K562 (cell line): ENCODE measurements around the gene NREP. TPM values are rescaled to one million over a fixed set of nuclear protein-coding genes. Genes with fewer than 3 reads are reported as not detected.
A peak's percentile ranks its signal among the peaks of the same experiment; 100 is the strongest.

Experiments
- ATAC-seq: fragments of 200-7000 bp; cut with Tn5 transposase; 3 replicates; pipeline ENCODE4 v1.9.1; 2020; ENCODE audit warnings: moderate library complexity
- BruUV-seq: library from RNA; stranded (reverse); fragments of 400-500 nt; replicated peaks from 2 replicates; lab custom pipeline; 2021; lab: Mats Ljungman, UMichigan
- CTCF ChIA-PET: fragments of 300-600 bp; formaldehyde crosslinking; extraction: SDS; loops from one replicate; lab custom pipeline; 2021; ENCODE audit warnings: low intra/inter-chr PET ratio; lab: Yijun Ruan, JAX
- POLR2A ChIA-PET: fragments of 300-600, 350-650 bp; sonication (Branson Sonifier 250); formaldehyde crosslinking; extraction: SDS; loops from one replicate; lab custom pipeline; 2021; ENCODE audit warnings: antibody characterized with exemption, inconsistent platforms; lab: Yijun Ruan, JAX
- DNase-seq, 4 experiments: peaks; one replicate each; pipeline versions ENCODE4 v3.0.0 to v3.0.0-alpha.2; 2011 to 2018; ENCODE audit warnings: low spot score in 3 of 4, mixed read lengths in 3 of 4; ENCODE audit errors: extremely low read depth in 1 of 4
- FAIRE-seq: peaks from 2 replicates; lab custom pipeline; 2011; peaks lifted over from hg19 to GRCh38; lab: Jason Lieb, UNC
- H2AFZ ChIP-seq: 2 replicates; pipeline ENCODE4 v1.6.0; 2011; ENCODE audit warnings: low read depth, low read length, control low read depth, inconsistent platforms
- H3K27ac ChIP-seq: fragments of 200-600 bp; 3 replicates; pipeline ENCODE4 v1.8.0; 2011; ENCODE audit warnings: low read depth, mild to moderate bottlenecking, control low read depth, inconsistent platforms, low read length, moderate library complexity, mixed read lengths; ENCODE audit errors: extremely low read depth
- H3K27me3 ChIP-seq, 2 experiments: fragments of 300-600 bp in 1 of 2; 2 replicates in 1 of 2; 3 replicates in 1 of 2; pipeline versions ENCODE4 v1.6.0 to v1.8.0; 2011; ENCODE audit warnings: inconsistent platforms in 2 of 2, low read length in 2 of 2, mild to moderate bottlenecking in 1 of 2, mixed read lengths in 1 of 2, moderate library complexity in 1 of 2; ENCODE audit not compliant: control insufficient read depth in 2 of 2, insufficient read depth in 2 of 2
- H3K36me3 ChIP-seq: fragments of 300-600 bp; 3 replicates; pipeline ENCODE4 v1.8.0; 2011; ENCODE audit warnings: mild to moderate bottlenecking, low read length, inconsistent platforms; ENCODE audit not compliant: control insufficient read depth, insufficient read depth
- H3K4me1 ChIP-seq, 2 experiments: fragments of 200-600 bp in 1 of 2; replicated peaks in 1 of 2; 2 replicates in 1 of 2; 3 replicates in 1 of 2; pipeline versions ENCODE4 v1.5.1 to v1.8.0; 2011; ENCODE audit warnings: inconsistent platforms in 2 of 2, low read length in 2 of 2, mild to moderate bottlenecking in 1 of 2, mixed read lengths in 1 of 2, moderate library complexity in 1 of 2; ENCODE audit not compliant: control insufficient read depth in 2 of 2, insufficient read depth in 2 of 2
- H3K4me2 ChIP-seq: 2 replicates; pipeline ENCODE4 v1.6.1; 2011; ENCODE audit warnings: low read length, control low read depth, inconsistent platforms, mixed read lengths; ENCODE audit not compliant: insufficient read depth
- H3K4me3 ChIP-seq: fragments of 200-600 bp; sonication (generic), shearing (Covaris generic); 2 replicates; pipeline ENCODE4 v1.5.1; 2016; ENCODE audit warnings: control low read depth, inconsistent platforms
- H3K79me2 ChIP-seq: fragments of 200-600 bp; 3 replicates; pipeline ENCODE4 v1.8.0; 2011; ENCODE audit warnings: low read length, inconsistent platforms; ENCODE audit not compliant: control insufficient read depth, insufficient read depth
- H3K9ac ChIP-seq, 2 experiments: 2 replicates each; pipeline versions ENCODE4 v1.6.0 to v1.6.1; 2011; ENCODE audit warnings: low read depth in 2 of 2, low read length in 2 of 2, control low read depth in 1 of 2, inconsistent platforms in 1 of 2, mild to moderate bottlenecking in 1 of 2, mixed read lengths in 1 of 2; ENCODE audit not compliant: insufficient read depth in 1 of 2
- H3K9me1 ChIP-seq: one replicate; pipeline ENCODE4 v1.6.0; 2011; ENCODE audit warnings: inconsistent platforms, mild to moderate bottlenecking, low read length, moderate library complexity; ENCODE audit not compliant: control insufficient read depth, insufficient read depth
- H3K9me3 ChIP-seq: replicated peaks from 2 replicates; pipeline ENCODE4 v1.5.1; 2011; ENCODE audit warnings: low read depth, low read length, inconsistent platforms; ENCODE audit not compliant: control insufficient read depth, insufficient read depth
- H4K20me1 ChIP-seq: replicated peaks from 2 replicates; pipeline ENCODE4 v1.6.1; 2011; ENCODE audit warnings: low read length, inconsistent platforms, mixed read lengths; ENCODE audit not compliant: control insufficient read depth, insufficient read depth
- CHD7 ChIP-seq: fragments of 200-600 bp; sonication (generic); IDR thresholded peaks from one replicate; pipeline ENCODE4 v1.6.1; 2012; ENCODE audit warnings: mild to moderate bottlenecking, low read depth, low read length, inconsistent platforms
- PCBP2 ChIP-seq: fragments of 200-400 bp; formaldehyde crosslinking; IDR thresholded peaks from 2 replicates; pipeline ENCODE4 v1.6.1; 2018; ENCODE audit warnings: low read length, low read depth, mild to moderate bottlenecking, moderate library complexity; ENCODE audit not compliant: poor library complexity, severe bottlenecking
- PREB ChIP-seq: sonication (generic); formaldehyde crosslinking; IDR thresholded peaks from 2 replicates; pipeline ENCODE4 v1.8.1; 2023; ENCODE audit warnings: mild to moderate bottlenecking, missing genetic modification reagents
- SMARCB1 ChIP-seq: IDR thresholded peaks from 2 replicates; pipeline ENCODE4 v1.6.1; 2011; ENCODE audit warnings: improper control_type of control experiment, low read depth; ENCODE audit not compliant: insufficient read length
- ZNF592 ChIP-seq: fragments of 450-650 bp; IDR thresholded peaks from 2 replicates; pipeline ENCODE4 v1.6.1; 2017; ENCODE audit warnings: antibody characterized with exemption, mild to moderate bottlenecking
- WGBS: fragments of 100-300 bp; shearing (Covaris generic); methylation state at CpG from one replicate; pipeline ENCODE4 v1.1.6; 2016; ENCODE audit warnings: low coverage, mixed read lengths; ENCODE audit not compliant: insufficient coverage; ENCODE audit errors: missing lambda C conversion rate; 5-methylcytosine and 5-hydroxymethylcytosine counted together
- in situ Hi-C: fragments of 300-500 bp; cut with MboI; formaldehyde crosslinking; loops from 4 replicates; pipeline ENCODE4 v1.15.0; 2018; ENCODE audit warnings: inconsistent platforms, mixed read lengths
- intact Hi-C: fragments of 100-400 bp; cut with micrococcal nuclease; formaldehyde crosslinking; loops from 2 replicates; pipeline ENCODE4 v1.14.2; 2022
- polyA plus RNA-seq, 8 experiments: library from polyadenylated mRNA; depleted of rRNA in 4 of 8; stranded (reverse) in 5 of 8; unstranded in 3 of 8; fragments of >200 nt; fragmentation: Nextera tagmentation in 2 of 8; fragmentation: Illumina TruSeq in 1 of 8; extraction: Ambion mirVana in 2 of 8; extraction: Trizol in 1 of 8; gene quantifications; 2 replicates each; pipeline versions ENCODE4 v1.2.1 to v1.2.3, GENCODE V29; 2011 to 2014; ENCODE audit warnings: inconsistent platforms in 1 of 8, missing spikeins in 1 of 8
- total RNA-seq, 7 experiments: library from RNA; depleted of rRNA in 6 of 7; stranded (reverse); fragments of >200 nt in 6 of 7; fragmentation: Illumina TruSeq in 2 of 7; extraction: Trizol in 2 of 7; gene quantifications; 2 replicates each; pipeline versions ENCODE4 v1.2.1 to v1.2.3, GENCODE V29; 2011 to 2021; ENCODE audit warnings: low replicate concordance in 1 of 7

Gene NREP
- total and polyA plus RNA-seq, 9 of the 15 experiments (the other 6 are each of a cell fraction or from before 2014, with no cell fraction given), result 0.08 to 0.58 (median 0.23) TPM; not detected in 1

GRCh38 chr5:111731638-111732037 lies 25.4 kb downstream of the NREP start:
- 2% methylated on average over 7 of the region's 7 CpGs for WGBS
- ATAC-seq (peak; percentile 43; the same call in 1 of the 3 replicates), DNase-seq (no peak), FAIRE-seq (no peak)
- no peak overlapping the region for H2AFZ ChIP-seq
- H3K4me3 ChIP-seq, result no peak overlapping the region
- intact Hi-C loops, result no loop called here
- H3K27me3 ChIP-seq, result no peaks in the 10 kb centered on the region
- H3K79me2 ChIP-seq, result no peaks in the 10 kb centered on the region
- H3K4me2 ChIP-seq, result no peak overlapping the region
- ChIA-PET POLR2A (no interaction called here), CTCF (interaction anchor here (0.6 kb wide), 1 partner anchor 593 kb away, joined by 3 read pairs; no protein-coding TSS in a partner anchor)
- no TSS peak for BruUV-seq
- H3K27ac ChIP-seq, result no peak overlapping the region
- no peaks in the 10 kb centered on the region for H3K9me1 ChIP-seq
- no peaks in the 10 kb centered on the region for H3K4me1 ChIP-seq
- no peaks in the 10 kb centered on the region for H4K20me1 ChIP-seq
- H3K9me3 ChIP-seq, result no peaks in the 10 kb centered on the region
- no peaks in the 10 kb centered on the region for H3K36me3 ChIP-seq
- H3K9ac ChIP-seq, result no peak overlapping the region
- in situ Hi-C loops, result no loop called here
- TF ChIP-seq CHD7, result no peak
- TF ChIP-seq ZNF592, result no peak
- no peak for TF ChIP-seq SMARCB1
- no peak for TF ChIP-seq PREB (CRISPR knock-in tag)
- TF ChIP-seq PCBP2, result no peak
